Activated CD4-positive, alpha-beta T cell treated with anti-CD3 and anti-CD28 coated beads, Interleukin-2, amount 50 U/mL, for 48 hours (primary cell): Measurements from ENCODE around the gene TAF1.
"Not testable (repeated sequence)": the region's sequence is repeated elsewhere in the genome, so short reads cannot be mapped to it uniquely, and the experiment has no call there.

Experiments
- DNase-seq, 2 experiments: peaks; one replicate each; pipeline ENCODE4 v3.0.0-alpha.2; 2020

Gene TAF1

DNA sequence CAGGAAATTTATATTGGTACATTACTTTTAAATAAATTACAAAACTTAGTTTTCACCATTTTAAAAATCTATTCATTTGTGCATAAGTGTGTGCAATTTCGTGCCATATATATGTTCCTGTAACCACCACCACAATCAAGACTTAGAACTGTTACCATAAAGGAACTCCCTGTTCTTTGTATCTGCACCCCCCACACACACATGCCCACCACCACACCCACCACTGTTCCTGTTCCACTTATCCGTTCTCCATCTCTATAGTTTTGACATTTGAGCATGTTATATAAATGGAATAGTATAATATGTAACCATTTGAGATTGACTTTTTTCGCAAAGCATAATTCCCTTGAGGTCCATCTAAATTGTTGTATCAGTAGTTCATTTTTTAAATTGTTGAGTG lies 73.7 kb downstream of the TAF1 start:
- DNase-seq, result no peak

DNA sequence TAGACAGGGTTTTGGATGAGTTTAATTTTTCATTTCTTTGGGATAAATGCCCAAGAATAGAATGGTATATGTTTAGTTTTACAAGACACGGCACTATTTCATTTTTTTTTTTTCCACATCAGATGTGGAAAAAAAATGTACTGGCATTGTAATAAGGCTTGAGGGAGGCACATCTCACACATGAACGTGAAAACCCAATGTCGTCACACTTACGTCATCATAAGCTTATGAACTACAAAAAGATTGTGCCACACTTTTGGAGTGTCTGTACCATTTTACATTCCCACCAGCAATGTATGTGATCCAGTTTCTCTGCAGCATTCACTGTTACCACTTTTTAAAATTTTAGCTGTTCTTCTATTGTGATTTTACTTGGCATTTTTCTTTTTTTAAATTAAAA lies 74.2 kb downstream of the TAF1 start:
- DNase-seq, result no peak

DNA sequence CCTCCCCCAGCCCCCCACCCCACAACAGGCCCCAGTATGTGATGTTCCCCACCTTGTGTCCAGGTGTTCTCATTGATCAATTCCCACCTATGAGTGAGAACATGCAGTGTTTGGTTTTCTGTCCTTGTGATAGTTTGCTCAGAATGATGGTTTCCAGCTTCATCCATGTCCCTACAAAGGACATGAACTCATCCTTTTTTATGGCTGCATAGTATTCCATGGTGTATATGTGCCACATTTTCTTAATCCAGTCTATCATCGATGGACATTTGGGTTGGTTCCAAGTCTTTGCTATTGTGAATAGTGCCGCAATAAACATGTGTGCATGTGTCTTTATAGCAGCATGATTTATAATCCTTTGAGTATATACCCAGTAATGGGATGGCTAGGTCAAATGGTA lies 75.7 kb downstream of the TAF1 start:
- not testable (repeated sequence) for DNase-seq

DNA sequence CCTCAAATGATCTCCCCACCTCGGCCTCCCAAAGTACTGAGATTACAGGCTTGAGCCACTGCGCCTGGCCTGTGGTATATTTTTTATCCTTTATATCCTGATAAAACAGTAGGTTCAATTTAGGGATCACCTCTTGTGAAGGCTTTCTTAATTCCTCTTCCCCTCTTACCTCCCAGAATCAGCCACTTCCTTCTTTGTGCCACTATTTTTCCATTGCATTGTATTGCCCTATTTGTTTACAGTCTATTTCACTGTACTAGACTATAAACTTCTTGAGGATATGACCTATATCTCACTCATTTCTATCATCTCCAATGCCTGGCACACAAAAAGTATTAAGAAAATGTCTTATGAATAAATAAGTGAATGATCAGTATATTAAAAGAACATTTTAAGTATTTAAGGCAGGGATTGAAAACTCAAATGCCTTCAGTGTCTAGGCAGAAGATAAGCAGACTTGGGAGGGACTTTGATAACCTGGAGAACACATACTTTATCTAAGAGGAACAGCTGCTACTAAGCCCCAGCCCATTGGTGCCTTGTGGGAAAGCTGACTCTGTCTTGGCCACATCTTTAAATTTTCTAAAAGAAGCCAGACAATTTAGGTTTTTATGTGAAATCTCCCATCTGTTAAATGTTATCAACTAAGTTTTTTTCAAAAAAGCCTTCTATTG lies 84.4 kb downstream of the TAF1 start:
- no peak for DNase-seq

DNA sequence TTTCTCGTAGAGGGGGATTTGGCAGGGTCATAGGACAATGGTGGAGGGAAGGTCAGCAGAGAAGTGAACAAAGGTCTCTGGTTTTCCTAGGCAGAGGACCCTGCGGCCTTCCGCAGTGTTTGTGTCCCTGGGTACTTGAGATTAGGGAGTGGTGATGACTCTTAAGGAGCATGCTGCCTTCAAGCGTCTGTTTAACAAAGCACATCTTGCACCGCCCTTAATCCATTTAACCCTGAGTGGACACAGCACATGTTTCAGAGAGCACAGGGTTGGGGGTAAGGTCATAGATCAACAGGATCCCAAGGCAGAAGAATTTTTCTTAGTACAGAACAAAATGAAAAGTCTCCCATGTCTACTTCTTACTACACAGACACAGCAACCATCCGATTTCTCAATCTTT lies 85.4 kb downstream of the TAF1 start:
- not testable (repeated sequence) for DNase-seq

DNA sequence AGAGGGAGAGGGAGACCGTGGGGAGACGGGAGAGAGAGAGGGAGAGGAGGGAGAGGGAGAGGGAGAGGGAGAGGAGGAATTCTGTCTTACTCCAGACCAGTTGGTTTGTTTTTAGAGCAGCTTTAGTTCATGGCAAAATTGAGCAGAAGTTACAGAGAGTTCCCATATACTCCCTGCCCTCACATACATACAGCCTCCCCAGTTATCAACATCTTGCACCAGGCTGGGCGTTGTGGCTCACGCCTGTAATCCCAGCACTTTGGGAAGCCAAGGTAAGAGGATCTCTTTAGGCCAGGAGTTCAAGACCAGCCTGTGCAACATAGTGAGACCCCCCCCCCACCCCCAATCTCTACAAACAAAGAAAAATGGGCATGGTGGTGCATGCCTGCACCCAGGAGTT lies 86.9 kb downstream of the TAF1 start:
- DNase-seq, result no peak

DNA sequence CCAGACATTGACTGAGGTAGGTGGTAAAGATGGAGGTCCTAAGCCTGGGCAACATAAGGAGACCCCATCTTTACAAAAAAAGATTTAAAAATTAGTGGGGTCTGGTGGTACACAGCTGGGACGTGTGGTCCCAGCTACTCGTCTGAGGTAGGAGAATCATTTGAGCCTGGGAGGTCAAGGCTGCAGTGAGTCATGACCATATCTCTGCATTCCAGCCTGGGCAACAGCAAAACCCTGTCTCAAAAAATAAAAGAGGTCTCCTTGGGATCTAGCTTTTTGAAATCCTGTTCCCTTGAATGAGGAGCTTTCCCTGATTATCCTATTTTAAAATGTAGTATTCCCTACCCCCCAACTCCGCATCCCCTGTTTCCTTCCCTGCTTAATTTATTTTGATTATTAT lies 88.1 kb downstream of the TAF1 start:
- no peak for DNase-seq

DNA sequence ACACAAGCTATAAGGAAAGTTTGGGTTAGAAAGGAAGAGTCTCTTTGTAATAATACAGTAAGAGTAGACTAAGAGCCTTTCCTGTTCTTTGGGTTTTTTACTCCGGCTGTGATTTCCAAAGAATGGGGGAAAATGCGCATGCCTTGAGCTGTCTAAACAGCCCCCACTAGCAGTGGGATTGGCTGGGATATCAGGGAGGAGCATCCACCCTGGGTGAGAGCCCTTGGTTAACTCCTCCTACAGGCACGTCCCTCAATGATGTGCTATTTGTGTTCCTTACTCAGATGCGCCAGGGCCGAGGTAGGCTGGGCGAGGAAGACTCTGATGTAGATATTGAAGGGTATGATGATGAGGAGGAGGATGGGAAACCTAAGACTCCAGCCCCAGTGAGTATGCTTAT lies 92.7 kb downstream of the TAF1 start:
- DNase-seq, result no peak

DNA sequence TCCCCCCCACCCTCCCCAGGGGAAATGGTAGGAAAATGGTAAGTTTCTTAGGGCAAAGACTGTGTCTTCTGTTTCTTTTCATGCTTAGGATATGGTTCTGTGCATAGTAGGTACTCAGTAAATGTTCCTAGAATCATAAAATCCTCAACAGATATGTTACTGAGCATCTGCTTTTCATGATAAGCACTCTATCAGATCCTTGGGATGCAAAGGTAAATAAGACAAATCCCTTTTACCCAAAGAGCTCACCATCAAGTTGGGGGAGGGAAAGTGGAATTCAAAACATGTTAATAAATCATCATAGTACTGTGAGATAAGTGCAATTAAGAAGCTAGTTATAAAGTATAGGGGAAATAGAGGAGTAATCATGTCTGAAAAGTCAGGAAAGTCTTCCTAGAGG lies 98.8 kb downstream of the TAF1 start:
- DNase-seq, result no peak

DNA sequence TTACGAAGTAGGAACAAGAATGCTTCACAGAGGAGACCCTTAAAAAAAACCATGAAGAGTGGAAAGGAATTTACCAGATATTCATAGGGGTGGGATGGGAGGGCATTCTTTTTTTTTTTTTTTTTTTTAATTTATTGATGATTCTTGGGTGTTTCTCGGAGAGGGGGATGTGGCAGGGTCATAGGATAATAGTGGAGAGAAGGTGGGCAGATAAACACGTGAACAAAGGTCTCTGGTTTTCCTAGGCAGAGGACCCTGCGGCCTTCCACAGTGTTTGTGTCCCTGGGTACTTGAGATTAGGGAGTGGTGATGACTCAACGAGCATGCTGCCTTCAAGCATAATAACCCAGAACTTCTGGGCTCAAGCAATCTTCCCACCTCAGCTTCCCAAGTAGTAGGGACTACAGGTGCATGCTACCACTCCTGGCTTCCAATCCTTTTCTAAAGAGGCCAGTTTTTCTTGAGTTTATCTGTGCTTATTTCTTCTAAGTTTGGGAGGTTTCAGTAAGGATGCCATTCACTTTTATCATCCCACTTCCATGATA lies 100.9 kb downstream of the TAF1 start:
- DNase-seq, result no peak

DNA sequence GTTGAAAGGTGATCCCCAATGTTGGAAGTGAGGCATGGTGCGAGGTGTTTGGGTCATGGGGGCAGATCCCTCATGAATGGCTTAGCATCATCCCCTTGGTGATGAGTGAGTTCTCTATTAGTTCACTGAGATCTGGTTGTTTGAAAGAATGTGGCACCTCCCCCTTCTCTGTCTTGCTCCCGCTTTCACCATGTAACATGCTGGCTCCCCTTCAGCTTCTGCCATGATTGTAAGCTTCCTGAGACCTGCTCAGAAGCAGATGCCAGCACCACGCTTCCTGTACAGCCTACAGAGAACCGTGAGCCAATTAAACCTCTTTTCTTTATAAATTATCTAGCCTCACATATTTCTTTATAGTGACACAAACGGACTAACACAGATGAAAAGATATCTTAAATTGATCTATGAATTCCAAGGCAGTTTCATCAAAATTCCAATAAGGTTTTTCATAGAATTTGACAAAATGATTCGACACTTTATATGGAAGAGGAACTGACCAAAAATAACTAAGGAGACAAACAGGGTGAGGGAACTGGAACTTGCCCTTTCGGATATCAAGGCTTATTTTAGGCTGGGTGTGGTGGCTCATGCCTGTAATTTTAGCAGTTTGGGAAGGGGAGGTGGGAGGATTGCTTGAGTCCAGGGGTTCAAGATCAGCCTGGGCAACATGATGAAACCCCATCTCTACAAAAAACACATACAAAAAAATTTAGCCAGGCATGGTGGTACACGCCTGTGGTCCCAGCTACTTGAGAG lies 109.8 kb downstream of the TAF1 start:
- no peak for DNase-seq

DNA sequence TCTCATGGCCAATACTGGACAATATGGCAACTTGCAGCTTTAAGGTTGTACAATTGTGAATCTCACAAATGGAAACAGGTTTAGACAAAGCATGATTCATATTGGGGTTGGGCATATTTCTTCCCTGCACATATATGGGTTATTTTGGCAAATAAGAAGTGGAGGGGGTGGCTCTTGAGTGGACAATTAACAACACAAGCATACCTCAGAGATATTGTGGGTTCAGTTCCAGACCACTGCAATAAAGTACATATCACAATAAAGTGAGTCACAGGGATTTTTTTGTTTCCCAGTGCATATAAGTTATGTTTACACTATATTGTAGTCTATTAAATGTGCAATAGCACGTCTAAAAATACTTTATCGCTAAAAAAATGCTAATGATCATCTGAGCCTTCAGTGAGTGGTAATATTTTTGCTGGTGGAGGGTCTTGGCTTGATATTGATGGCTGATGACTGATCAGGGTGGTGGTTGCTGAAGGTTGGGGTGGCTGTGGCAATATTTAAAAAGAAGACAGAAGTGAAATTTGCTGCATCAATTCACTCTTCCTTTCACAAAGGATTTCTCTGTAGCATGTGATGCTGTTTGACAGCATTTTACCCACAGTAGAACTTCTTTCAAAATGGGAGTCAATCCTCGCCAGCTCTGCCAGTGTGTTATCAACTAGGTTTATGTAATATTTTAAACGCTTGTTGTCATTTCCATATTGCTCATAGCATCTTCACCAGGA lies 116.2 kb downstream of the TAF1 start:
- no peak for DNase-seq

DNA sequence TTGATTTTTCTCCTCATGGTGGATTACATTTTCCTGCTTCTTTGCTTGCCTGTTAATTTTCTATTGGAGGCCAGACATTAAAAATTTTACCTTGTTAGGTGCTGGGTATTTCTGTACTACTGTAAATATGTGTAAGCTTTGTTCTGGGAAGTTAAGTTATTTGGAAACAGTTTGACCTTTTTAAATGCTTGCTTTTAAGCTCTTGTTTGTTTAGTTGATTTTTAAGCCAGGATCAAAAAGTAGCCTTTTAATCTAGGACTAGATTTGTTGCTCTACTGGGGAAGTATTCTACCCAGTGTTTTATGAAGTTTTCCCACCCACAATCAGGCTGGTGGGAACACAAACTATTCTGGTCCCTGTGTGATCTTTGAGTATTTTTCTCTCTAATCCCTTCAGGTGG lies 121.7 kb downstream of the TAF1 start:
- DNase-seq, result no peak

DNA sequence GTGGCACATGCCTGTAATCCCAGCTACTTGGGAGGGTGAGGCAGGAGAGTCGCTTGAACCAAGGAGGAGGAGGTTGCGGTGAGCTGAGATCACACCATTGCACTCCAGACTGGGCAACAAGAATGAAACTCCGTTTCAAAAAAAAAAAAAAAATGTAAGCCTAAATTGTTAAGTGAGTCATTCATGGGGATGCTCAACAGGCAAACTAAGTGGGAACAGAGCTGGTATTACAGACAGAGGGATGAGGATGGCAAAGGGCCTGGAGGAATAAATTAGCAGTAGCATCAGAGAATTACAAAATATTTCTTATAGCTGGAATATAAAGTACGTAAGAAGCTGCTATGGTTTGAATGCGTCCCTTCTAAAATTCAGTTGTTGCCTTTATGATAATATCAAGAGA lies 123.4 kb downstream of the TAF1 start:
- DNase-seq, result no peak

DNA sequence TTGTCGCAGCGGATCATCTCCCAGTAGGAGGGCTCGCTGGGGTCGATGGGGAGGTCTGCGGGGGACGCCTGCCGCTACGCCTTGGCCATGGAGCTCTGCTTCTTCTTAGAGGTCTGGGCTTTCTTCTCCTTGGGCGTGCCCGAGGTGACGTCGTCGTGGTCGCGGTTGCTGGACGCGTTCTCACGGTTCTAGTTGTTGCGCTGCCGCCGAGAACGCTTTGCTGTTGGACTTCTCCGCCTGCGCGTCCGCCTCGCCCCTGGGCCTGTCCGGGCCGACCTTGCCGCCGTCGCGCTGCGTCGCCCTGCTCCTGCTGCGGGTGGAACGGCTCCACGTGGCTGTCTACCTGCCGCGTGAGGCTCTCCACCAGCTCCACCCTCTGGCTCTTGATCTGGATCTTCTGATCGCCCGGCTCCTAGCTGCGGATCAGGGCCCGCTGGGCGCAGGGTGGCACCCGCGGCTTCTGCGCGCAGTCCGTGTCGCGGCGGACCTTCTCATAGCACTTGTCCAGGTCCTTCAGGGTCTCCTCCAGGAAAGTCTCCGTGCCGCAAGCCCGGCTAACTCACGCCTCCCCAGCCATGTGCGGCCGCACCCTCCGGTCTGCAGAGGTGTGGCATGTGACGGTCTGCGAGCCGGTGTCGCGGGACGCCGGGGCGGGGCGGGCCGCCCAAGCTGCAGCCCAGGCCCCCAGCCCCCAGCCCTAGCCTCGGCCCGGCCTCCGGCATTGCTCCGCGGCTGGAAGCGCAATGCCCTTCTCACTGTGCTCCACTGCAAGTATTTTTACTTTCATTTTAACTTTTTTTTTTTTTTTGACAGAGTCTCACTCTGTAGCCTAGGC lies 126.3 kb downstream of the TAF1 start:
- DNase-seq, result peak; percentile 49 to 61

DNA sequence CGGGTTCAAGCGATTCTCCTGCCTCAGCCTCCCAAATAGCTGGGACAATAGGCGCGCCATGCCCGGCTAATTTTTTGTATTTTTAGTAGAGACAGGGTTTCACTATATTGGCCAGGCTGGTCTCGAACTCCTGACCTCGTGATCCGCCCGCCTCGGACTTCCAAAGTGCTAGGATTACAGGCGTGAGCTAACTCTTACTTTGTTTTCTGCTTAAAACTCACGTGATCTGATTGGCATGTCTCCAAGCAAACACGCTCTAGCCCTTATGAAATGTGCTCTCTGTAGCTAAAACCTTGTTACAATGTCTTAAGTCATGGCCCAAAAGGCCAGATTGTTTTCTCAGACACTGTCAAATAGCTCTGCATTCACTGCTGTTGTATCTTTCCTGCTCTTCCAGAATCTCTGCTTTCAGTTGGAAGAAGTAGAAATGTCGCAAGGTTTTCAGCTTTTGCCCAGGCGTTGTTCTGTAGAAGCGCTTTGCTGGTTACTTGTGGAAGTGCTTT lies 127.0 kb downstream of the TAF1 start:
- DNase-seq, result no peak

DNA sequence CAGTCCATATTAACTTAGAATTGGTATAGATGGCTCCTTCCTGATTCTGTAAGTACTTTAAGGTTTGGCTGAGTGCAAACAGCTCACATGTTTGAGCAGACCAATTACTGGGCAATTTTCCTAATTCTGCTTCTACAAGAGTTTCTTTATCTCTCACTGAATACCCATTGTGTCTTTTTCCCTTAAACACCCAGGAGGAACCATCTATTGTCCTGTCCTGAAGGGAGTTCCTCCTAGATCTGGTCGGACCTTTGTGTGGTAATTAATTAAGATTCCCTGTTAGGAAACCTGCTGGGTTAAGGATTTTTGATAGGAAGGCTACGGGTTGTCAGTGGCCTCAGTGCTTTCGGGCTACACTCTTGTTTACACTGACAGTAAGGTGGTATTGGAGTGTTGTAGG lies 129.8 kb downstream of the TAF1 start:
- not testable (repeated sequence) for DNase-seq

DNA sequence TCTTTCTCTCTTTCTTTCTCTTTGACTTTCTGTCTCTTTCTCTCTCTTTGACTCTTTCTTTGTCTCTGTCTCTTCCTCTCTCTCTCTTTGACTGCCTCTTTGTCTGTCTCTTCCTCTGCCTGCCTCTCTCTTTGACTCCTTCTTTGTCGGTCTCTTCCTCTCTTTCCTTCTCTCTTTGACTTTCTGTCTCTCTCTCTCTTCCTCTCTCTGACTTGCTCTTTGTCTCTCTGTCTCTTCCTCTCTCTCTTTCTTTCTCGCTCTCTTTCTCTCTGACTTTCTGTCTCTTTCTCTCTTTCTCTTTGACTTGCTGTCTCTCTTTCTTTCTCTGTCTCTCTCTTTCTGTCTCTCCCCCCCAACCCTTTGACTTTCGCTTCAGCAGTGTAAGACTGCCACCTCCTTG lies 130.3 kb downstream of the TAF1 start:
- no peak for DNase-seq

DNA sequence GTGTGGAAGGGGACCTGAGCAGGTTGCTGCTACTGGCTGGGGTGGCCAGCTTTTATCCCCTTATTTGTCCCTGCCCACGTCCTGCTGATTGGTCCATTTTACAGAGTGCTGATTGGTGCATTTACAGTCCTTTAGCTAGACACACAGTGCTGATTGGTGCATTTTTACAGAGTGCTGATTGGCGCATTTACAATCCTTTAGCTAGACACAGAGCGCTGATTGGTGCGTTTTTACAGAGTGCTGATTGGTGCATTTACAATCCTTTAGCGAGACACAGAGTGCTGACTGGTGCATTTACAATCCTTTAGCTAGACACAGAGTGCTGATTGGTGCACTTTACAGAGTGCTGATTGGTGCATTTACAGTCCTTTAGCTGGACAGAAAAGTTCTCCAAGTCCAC lies 135.9 kb downstream of the TAF1 start:
- not testable (repeated sequence) for DNase-seq

DNA sequence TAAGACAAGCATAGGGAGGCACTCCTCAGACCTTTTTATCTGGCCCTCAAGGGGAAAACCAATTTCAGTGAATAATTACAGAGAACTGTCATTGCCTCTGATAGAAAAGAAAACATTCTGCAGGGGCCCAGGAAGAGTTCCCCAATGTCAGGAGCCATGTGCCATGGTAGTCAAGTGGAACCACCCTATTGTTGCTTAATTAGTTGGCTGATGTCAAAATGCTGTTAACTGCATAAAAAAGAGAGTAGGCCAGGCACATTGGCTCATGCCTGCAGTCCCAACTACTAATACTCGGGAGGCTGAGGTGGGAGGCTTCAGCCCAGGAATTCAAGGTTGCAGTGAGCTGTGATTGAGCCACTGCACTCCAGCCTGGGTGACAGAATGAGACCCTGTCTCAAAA lies 138.2 kb downstream of the TAF1 start:
- DNase-seq, result no peak

DNA sequence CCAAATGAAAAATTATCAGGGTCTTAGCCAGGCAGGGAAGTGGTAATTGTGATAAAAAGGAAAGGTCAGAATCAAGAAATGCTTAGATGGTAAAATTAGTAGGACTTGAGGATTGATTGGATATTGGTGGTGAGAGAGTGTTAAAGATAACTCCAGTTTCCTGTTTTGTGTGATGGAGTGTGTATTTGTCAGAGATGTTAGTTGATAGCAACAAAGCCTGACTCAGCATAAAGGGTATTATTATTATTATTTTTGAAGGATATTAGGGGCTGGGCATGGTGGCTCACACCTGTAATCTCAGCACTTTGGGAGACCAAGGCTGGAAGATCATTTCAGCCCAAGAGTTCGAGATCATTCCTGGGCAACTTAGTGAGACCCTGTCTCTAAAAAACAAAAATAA lies 143.1 kb downstream of the TAF1 start:
- no peak for DNase-seq

DNA sequence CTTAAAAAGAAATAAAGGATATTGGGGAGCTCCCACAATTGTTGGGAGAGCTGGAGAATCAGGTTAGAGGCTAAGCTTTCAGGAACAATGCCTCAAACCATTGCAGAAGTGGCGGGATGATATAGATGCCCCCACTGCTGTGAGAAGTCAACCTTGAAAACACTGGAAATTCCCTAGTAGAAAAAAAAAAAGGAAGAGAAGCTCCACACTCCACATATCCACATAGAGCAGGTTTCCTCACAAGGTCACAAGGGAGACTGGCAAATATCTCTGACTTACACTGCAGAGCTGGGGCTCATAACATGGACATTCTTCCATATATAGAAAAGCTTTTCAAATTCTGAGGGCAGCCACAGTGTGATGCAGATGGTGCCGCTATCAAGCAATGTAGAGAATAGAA lies 144.0 kb downstream of the TAF1 start:
- no peak for DNase-seq

DNA sequence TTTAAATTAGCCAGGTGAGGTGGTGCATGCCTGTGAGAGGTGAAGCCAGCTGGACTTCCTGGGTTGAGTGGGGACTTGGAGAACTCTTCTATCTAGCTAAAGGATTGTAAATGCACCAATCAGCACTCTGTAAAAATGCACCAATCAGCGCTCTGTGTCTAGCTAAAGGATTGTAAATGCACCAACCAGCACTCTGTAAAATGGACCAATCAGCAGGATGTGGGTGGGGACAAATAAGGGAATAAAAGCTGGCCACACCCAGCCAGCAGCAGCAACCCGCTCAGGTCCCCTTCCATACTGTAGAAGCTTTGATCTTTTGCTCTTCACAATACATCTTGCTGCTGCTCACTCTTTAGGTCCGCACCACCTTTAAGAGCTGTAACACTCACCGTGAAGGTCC lies 147.6 kb downstream of the TAF1 start:
- not testable (repeated sequence) for DNase-seq
